ENCODE data around the gene PRR14L.
"Not testable (repeated sequence)": the region's sequence is repeated elsewhere in the genome, so short reads cannot be mapped to it uniquely, and the experiment has no call there.

The PRR14L gene

GRCh38 chr22:31749636-31750364 is at the start of gene PRR14L:
PRR14L (minus strand) TSS chr22:31750132; CDS start chr22:31738860, 11,272 bp downstream.
- DNase-seq (ENCODE audit: low spot score): peak; percentile 92

DNA sequence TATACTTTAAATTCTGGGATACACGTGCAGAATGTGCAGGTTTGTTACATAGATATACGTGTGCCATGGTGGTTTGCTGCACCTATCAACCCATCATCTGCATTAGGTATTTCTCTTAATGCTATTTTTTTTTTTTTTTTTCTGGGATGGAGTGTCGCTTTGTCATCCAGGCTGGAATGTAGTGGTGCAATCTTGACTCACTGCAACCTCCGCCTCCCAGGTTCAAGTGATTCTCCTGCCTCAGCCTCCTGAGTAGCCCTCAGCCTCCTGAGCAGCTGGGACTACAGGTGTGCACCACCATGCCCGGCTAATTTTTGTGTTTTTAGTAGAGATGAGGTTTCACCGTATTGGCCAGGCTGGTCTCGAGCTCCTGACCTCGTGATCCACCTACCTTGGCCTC is 49.4 kb upstream of the PRR14L start:
- not testable (repeated sequence) for DNase-seq (ENCODE audit: low spot score)

GRCh38 chr22:31790240-31790639 is 40.3 kb upstream of the PRR14L start:
- DNase-seq (ENCODE audit: low spot score): no peak

- no peak for DNase-seq (ENCODE audit: low spot score)
Measured at GRCh38 chr22:31789803-31790202, 39.9 kb upstream of the PRR14L start.

DNA sequence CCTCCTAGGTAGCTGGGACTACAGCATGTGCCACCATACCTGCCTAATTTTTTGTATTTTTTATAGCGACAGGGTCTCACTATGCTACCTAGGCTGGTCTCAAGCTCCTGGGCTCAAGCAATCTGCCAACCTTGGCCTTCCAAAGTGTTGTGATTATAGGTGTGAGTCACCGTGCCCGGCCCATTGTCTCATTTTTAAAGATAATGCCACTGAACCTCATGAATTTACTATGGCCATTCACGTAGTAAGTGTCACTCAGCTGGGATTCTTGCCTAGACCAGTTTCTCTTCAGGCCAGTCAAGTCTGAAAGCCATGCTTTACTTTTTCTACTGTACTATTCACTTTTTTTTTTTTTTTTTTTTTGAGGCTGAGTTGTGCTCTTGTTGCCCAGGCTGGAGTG is 26.3 kb upstream of the PRR14L start:
- DNase-seq (ENCODE audit: low spot score): no peak

GRCh38 chr22:31773416-31773815 is 23.5 kb upstream of the PRR14L start:
- DNase-seq (ENCODE audit: low spot score): no peak

DNA sequence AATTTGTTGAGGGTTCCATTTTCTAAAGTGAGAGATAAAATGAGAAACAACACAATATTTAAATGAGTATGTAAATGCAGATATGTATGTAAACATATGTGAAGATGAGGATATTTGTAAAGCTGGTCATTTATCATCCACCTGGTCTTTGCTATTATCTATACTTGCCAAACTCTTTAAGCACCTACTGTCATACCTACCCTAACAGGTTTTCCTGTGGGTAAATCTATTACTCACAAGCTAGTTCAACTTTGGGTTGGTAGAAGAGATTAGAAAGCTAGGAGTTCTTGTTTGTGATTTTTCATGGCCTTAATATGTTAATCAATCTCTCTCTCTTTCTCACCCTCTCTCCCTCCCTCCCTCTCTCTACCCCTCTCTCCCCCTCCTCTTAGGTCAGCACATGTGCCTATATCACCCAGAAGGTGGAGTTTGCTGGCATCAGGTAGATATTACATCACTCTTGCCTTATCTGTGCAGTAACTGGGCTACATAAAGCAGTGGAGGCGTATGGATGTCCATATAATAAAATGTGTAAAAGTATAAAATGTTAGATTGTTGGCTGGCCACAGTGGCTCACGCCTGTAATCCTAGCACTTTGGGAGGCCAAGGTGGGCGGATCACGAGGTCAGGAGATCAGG is 18.6 kb upstream of the PRR14L start:
- no peak for DNase-seq (ENCODE audit: low spot score)

- no peak for DNase-seq (ENCODE audit: low spot score)
Measured at GRCh38 chr22:31764785-31765184, 14.9 kb upstream of the PRR14L start.

GRCh38 chr22:31758860-31759259 is 8.9 kb upstream of the PRR14L start:
- not testable (repeated sequence) for DNase-seq (ENCODE audit: low spot score)

GRCh38 chr22:31757265-31757664 is 7.3 kb upstream of the PRR14L start:
- DNase-seq (ENCODE audit: low spot score): no peak

DNA sequence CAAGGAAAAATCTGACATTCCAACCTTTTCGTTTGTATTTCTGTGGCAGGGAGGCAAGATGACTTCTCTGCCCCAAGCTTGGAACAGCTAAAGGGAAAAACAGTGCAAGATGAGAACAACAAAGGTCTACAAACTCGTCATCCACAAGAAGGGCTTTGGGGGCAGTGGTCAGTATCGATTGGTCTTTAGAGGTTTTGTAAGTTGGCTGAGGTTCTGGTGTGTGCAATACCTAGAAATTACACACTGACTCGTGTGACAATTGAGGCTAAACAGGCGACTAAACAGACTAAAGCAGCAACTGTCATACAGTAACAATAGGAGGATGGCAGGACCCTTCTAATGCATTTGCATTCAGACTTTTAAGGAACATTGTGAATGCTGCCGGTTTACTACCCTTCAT is 4.9 kb upstream of the PRR14L start:
- DNase-seq (ENCODE audit: low spot score): no peak

DNA sequence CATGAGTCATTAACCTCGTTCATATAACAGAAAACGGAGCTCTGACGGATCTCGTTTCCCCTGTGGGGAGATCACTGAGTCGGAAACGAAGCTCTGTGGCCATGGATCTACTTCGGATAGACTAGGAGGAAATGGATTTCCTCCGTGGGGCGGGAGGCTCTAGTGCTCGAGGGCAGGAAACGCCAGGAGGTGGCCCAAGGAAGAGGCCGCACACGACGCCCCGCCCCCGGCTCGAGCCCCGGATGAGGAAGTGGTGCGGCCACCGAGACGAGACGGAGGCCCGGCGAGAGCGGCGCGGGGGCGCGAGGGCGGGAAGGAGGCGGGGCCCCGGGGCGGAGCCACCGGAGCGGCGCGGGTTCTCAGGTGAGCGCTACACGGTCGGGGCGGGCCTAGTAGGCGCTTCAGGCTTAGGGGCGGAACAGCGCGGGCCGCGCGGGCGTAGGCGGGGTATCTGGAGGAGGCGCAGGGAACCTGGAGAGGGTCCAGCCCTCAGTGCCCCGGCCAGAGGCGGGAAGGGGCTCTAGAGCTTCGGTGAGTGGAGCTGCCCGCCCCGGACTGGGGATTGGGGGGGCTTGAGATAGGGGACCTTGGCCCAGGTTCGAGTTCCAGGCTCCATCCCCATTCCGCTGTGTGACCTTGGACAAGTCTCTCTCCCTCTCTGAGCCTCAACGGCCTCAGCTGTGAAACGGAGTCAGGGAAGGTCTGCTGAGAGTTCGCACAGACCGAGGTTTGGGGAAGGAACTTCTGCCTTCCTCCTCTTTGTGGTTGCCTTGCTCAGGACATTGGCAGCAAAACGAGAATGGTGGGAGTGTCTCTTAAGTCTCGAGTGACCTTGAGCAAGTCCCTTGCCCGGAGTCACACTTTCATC is 3.9 kb upstream of the PRR14L start, which contains the start of gene DEPDC5:
Gene DEPDC5 (plus strand): TSS at position 386 of the 868 bp plus-strand sequence. CDS start 903 bp downstream, outside the sequence.
- DNase-seq (ENCODE audit: low spot score): peak; percentile 93

GRCh38 chr22:31753005-31753633 is 3.2 kb upstream of the PRR14L start:
- DNase-seq (ENCODE audit: low spot score): peak; percentile 50

- DNase-seq (ENCODE audit: low spot score): no peak
Measured at GRCh38 chr22:31752096-31752847, 2.3 kb upstream of the PRR14L start.

- DNase-seq (ENCODE audit: low spot score): no peak
Measured at GRCh38 chr22:31750365-31751284, 693 bp upstream of the PRR14L start.

- peak; percentile 33 for DNase-seq (ENCODE audit: low spot score)
Measured at GRCh38 chr22:31748490-31748889, 1.4 kb downstream of the PRR14L start.

- DNase-seq (ENCODE audit: low spot score): no peak
Measured at GRCh38 chr22:31747441-31747840, 2.5 kb downstream of the PRR14L start.

- no peak for DNase-seq (ENCODE audit: low spot score)
Measured at GRCh38 chr22:31743871-31744270, 6.1 kb downstream of the PRR14L start.

GRCh38 chr22:31742682-31743081 is 7.2 kb downstream of the PRR14L start:
- no peak for DNase-seq (ENCODE audit: low spot score)

DNA sequence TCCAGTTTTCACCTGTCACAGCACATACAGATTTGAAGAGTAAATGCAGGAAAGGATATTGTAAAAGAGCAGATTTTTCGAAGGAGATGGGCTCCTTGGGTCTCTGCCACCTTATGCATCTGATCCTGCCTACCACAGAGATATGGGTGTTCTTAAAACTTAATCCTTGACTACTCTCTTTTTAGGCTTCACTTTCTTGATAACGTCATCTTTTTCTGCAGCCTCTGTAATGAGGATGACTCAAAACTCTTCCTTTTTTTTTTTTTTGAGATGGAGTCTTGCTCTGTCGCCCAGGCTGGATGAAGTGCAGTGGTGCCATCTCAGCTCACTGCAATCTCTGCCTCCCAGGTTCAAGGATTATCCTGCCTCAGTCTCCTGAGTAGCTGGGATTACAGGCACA is 7.8 kb downstream of the PRR14L start:
- DNase-seq (ENCODE audit: low spot score): no peak
